Mesothelial cell of epicardium (in vitro differentiated cells): Measurements from ENCODE around the gene PLET1. TPM values are rescaled to one million over a fixed set of nuclear protein-coding genes. Genes with fewer than 3 reads are reported as not detected.

Experiments used
- DNase-seq, 2 experiments: peaks; one replicate each; pipeline ENCODE4 v3.0.0; 2021; ENCODE audit warnings: low spot score in 2 of 2; ENCODE audit not compliant: unreplicated experiment in 2 of 2
- H3K27ac Mint-ChIP-seq: 2 replicates; pipeline ENCODE4 v1.8.0; 2021; ENCODE audit warnings: mixed read lengths
- H3K27me3 Mint-ChIP-seq: 2 replicates; pipeline ENCODE4 v1.8.0; 2021; ENCODE audit warnings: low read depth, mixed read lengths
- H3K36me3 Mint-ChIP-seq: 2 replicates; pipeline ENCODE4 v1.8.0; 2021; ENCODE audit warnings: mixed read lengths
- H3K4me1 Mint-ChIP-seq: 2 replicates; pipeline ENCODE4 v1.8.0; 2021; ENCODE audit warnings: mixed read lengths
- H3K4me3 Mint-ChIP-seq: 2 replicates; pipeline ENCODE4 v1.8.0; 2021; ENCODE audit warnings: mild to moderate bottlenecking, moderate library complexity, mixed read lengths
- H3K9me3 Mint-ChIP-seq: 2 replicates; pipeline ENCODE4 v1.8.0; 2021; ENCODE audit warnings: mixed read lengths
- CTCF ChIP-seq: fragments of 200-600 bp; sonication (generic); IDR thresholded peaks from one replicate; pipeline ENCODE4 v1.5.0; 2021; ENCODE audit warnings: antibody characterized with exemption; ENCODE audit not compliant: unreplicated experiment
- total RNA-seq: library from RNA; stranded (reverse); gene quantifications from 3 replicates; pipeline ENCODE4 v1.2.1, GENCODE V29; 2021

PLET1 gene
- total RNA-seq, 1 donor from 2014 or later, result not detected

- no peaks in the 10 kb centered on the region for H3K27me3 Mint-ChIP-seq
- H3K4me1 Mint-ChIP-seq, result peaks cover 25% of the 10 kb centered on the region
- no peak overlapping the region for H3K27ac Mint-ChIP-seq
- TF ChIP-seq CTCF, result no peak
- DNase-seq, result no peak
- H3K36me3 Mint-ChIP-seq, result peaks cover 5% of the 10 kb centered on the region
- H3K9me3 Mint-ChIP-seq, result peaks cover 10% of the 10 kb centered on the region
- H3K4me3 Mint-ChIP-seq, result no peak overlapping the region
Measured at GRCh38 chr11:112304914-112305313, 44.3 kb upstream of the PLET1 start.

- no peak overlapping the region for H3K4me3 Mint-ChIP-seq
- H3K9me3 Mint-ChIP-seq, result peaks cover 7% of the 10 kb centered on the region
- no peaks in the 10 kb centered on the region for H3K27me3 Mint-ChIP-seq
- H3K36me3 Mint-ChIP-seq, result peaks cover 5% of the 10 kb centered on the region
- peaks cover 25% of the 10 kb centered on the region for H3K4me1 Mint-ChIP-seq
- no peak overlapping the region for H3K27ac Mint-ChIP-seq
- TF ChIP-seq CTCF, result no peak
- no peak for DNase-seq
Measured at GRCh38 chr11:112303616-112304015, 43.0 kb upstream of the PLET1 start.

- Mint-ChIP-seq H3K4me3 (no peak overlapping the region), H3K27me3 (no peaks in the 10 kb centered on the region), H3K36me3 (no peaks in the 10 kb centered on the region), H3K4me1 (peaks cover 27% of the 10 kb centered on the region), H3K9me3 (no peaks in the 10 kb centered on the region), H3K27ac (peak overlapping the region; percentile 83)
- TF ChIP-seq CTCF, result no peak
- DNase-seq, result no peak
Measured at GRCh38 chr11:112302226-112302868, 41.7 kb upstream of the PLET1 start.

GRCh38 chr11:112300094-112300786 is 39.6 kb upstream of the PLET1 start:
- Mint-ChIP-seq H3K4me1 (peaks cover 32% of the 10 kb centered on the region), H3K27me3 (no peaks in the 10 kb centered on the region), H3K4me3 (no peak overlapping the region), H3K27ac (no peak overlapping the region), H3K9me3 (no peaks in the 10 kb centered on the region), H3K36me3 (no peaks in the 10 kb centered on the region)
- no peak for DNase-seq
- no peak for TF ChIP-seq CTCF

GRCh38 chr11:112298535-112298934 is 37.9 kb upstream of the PLET1 start:
- Mint-ChIP-seq H3K9me3 (no peaks in the 10 kb centered on the region), H3K36me3 (no peaks in the 10 kb centered on the region), H3K4me3 (no peak overlapping the region), H3K27ac (no peak overlapping the region), H3K27me3 (no peaks in the 10 kb centered on the region), H3K4me1 (peaks cover 28% of the 10 kb centered on the region)
- TF ChIP-seq CTCF, result no peak
- DNase-seq, result no peak
